Measurements from ENCODE around the gene FGF14. TPM values are rescaled to one million over a fixed set of nuclear protein-coding genes. Genes with fewer than 3 reads are reported as not detected.

The FGF14 gene
- total and polyA plus RNA-seq, 2 experiments from 2014 or later, result 0.03 TPM; not detected in 1

GRCh38 chr13:101686003-101686402 is 715.8 kb downstream of the FGF14 start:
- no peaks in the 10 kb centered on the region for H3K27me3 ChIP-seq (ENCODE audit: insufficient read depth)
- Mint-ChIP-seq H3K4me1 (no peaks in the 10 kb centered on the region), H3K4me3 (no peak overlapping the region), H3K9me3 (no peaks in the 10 kb centered on the region), H3K27ac (no peak overlapping the region), H3K27me3 (ENCODE audit: insufficient read depth, low read depth, poor library complexity) (no peaks in the 10 kb centered on the region), H3K36me3 (ENCODE audit: low read depth) (no peaks in the 10 kb centered on the region)
- no peaks in the 10 kb centered on the region for H3K36me3 ChIP-seq (ENCODE audit: insufficient read depth)
- ATAC-seq, result no peak
- no peaks in the 10 kb centered on the region for H3K9me2 ChIP-seq (ENCODE audit: insufficient read depth)
- TF ChIP-seq, protein P1, sequence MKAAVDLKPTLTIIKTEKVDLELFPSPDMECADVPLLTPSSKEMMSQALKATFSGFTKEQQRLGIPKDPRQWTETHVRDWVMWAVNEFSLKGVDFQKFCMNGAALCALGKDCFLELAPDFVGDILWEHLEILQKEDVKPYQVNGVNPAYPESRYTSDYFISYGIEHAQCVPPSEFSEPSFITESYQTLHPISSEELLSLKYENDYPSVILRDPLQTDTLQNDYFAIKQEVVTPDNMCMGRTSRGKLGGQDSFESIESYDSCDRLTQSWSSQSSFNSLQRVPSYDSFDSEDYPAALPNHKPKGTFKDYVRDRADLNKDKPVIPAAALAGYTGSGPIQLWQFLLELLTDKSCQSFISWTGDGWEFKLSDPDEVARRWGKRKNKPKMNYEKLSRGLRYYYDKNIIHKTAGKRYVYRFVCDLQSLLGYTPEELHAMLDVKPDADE (IDR thresholded peaks at IDR 0.05), result no peak
- no peak for TF ChIP-seq POLR2AphosphoS5 (IDR thresholded peaks at IDR 0.05; ENCODE audit: low read depth)
- TF ChIP-seq, protein P2, sequence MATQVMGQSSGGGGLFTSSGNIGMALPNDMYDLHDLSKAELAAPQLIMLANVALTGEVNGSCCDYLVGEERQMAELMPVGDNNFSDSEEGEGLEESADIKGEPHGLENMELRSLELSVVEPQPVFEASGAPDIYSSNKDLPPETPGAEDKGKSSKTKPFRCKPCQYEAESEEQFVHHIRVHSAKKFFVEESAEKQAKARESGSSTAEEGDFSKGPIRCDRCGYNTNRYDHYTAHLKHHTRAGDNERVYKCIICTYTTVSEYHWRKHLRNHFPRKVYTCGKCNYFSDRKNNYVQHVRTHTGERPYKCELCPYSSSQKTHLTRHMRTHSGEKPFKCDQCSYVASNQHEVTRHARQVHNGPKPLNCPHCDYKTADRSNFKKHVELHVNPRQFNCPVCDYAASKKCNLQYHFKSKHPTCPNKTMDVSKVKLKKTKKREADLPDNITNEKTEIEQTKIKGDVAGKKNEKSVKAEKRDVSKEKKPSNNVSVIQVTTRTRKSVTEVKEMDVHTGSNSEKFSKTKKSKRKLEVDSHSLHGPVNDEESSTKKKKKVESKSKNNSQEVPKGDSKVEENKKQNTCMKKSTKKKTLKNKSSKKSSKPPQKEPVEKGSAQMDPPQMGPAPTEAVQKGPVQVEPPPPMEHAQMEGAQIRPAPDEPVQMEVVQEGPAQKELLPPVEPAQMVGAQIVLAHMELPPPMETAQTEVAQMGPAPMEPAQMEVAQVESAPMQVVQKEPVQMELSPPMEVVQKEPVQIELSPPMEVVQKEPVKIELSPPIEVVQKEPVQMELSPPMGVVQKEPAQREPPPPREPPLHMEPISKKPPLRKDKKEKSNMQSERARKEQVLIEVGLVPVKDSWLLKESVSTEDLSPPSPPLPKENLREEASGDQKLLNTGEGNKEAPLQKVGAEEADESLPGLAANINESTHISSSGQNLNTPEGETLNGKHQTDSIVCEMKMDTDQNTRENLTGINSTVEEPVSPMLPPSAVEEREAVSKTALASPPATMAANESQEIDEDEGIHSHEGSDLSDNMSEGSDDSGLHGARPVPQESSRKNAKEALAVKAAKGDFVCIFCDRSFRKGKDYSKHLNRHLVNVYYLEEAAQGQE (IDR thresholded peaks at IDR 0.05; ENCODE audit: unreplicated experiment), result no peak
- TF ChIP-seq, protein P3, sequence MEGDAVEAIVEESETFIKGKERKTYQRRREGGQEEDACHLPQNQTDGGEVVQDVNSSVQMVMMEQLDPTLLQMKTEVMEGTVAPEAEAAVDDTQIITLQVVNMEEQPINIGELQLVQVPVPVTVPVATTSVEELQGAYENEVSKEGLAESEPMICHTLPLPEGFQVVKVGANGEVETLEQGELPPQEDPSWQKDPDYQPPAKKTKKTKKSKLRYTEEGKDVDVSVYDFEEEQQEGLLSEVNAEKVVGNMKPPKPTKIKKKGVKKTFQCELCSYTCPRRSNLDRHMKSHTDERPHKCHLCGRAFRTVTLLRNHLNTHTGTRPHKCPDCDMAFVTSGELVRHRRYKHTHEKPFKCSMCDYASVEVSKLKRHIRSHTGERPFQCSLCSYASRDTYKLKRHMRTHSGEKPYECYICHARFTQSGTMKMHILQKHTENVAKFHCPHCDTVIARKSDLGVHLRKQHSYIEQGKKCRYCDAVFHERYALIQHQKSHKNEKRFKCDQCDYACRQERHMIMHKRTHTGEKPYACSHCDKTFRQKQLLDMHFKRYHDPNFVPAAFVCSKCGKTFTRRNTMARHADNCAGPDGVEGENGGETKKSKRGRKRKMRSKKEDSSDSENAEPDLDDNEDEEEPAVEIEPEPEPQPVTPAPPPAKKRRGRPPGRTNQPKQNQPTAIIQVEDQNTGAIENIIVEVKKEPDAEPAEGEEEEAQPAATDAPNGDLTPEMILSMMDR (conservative IDR thresholded peaks at IDR 0.05; ENCODE audit: low read depth in 2 of 2), result no peak
- TF ChIP-seq EZH2phosphoT487 (IDR thresholded peaks at IDR 0.05; ENCODE audit: unreplicated experiment), result no peak
- no peak for TF ChIP-seq NANOG (IDR thresholded peaks at IDR 0.05; ENCODE audit: borderline replicate concordance)
- TF ChIP-seq CREB1 (CRISPR knock-in tag; IDR thresholded peaks at IDR 0.05; ENCODE audit: low read depth), result no peak
- no peak for TF ChIP-seq ZNF114 (CRISPR knock-in tag; IDR thresholded peaks at IDR 0.05)
- TF ChIP-seq JUNB (IDR thresholded peaks at IDR 0.05; ENCODE audit: unreplicated experiment), result no peak
- TF ChIP-seq ZNF331 (CRISPR knock-in tag; IDR thresholded peaks at IDR 0.05; ENCODE audit: low read depth), result no peak
- TF ChIP-seq ZNF462 (CRISPR knock-in tag; IDR thresholded peaks at IDR 0.05), result no peak
- no peak overlapping the region for H3K4me3 ChIP-seq
- no peaks in the 10 kb centered on the region for H3K79me2 ChIP-seq (replicated peaks; ENCODE audit: insufficient read depth)
- no peaks in the 10 kb centered on the region for H3K4me1 ChIP-seq (ENCODE audit: insufficient read depth)
- no peaks in the 10 kb centered on the region for H3F3A ChIP-seq (replicated peaks; ENCODE audit: low read depth)
- DNase-seq (ENCODE audit: low spot score), result no peak
- H2AFZ ChIP-seq, result no peak overlapping the region
- no peaks in the 10 kb centered on the region for H4K20me1 ChIP-seq (replicated peaks; ENCODE audit: insufficient read depth)
- no peak overlapping the region for H3K27ac ChIP-seq (ENCODE audit: low read depth)
- no peak overlapping the region for H3K4me2 ChIP-seq

Data from GM23338 (cell line).